Activated gamma-delta T cell treated with anti-CD3 and anti-CD28 coated beads, Interleukin-2, amount 50 U/mL, for 16 hours (primary cell): ENCODE results near the gene HSD11B2.

ENCODE experiments used
- DNase-seq: peaks from one replicate; pipeline ENCODE4 v3.0.0-alpha.2; 2020; ENCODE audit warnings: low read depth

Gene HSD11B2

GRCh38 chr16:67430977-67431774 is at the start of gene HSD11B2:
HSD11B2 (plus strand) TSS chr16:67431121; CDS start chr16:67431249, 128 bp downstream.
- no peak for DNase-seq

- DNase-seq = no peak
Observed at GRCh38 chr16:67383284-67383683, 47.6 kb upstream of the HSD11B2 start.

- DNase-seq = no peak
Observed at GRCh38 chr16:67384778-67385510, 46.0 kb upstream of the HSD11B2 start.

GRCh38 chr16:67386861-67387455 is 44.0 kb upstream of the HSD11B2 start:
- no peak for DNase-seq

- DNase-seq = no peak
Observed at GRCh38 chr16:67387479-67388079, 43.3 kb upstream of the HSD11B2 start.

- DNase-seq = no peak
Observed at GRCh38 chr16:67388191-67388590, 42.7 kb upstream of the HSD11B2 start.

- DNase-seq = no peak
Observed at GRCh38 chr16:67388591-67388990, 42.3 kb upstream of the HSD11B2 start.

GRCh38 chr16:67389911-67390815 is 40.8 kb upstream of the HSD11B2 start:
- no peak for DNase-seq

- no peak for DNase-seq
Observed at GRCh38 chr16:67390816-67391423, 40.0 kb upstream of the HSD11B2 start.

GRCh38 chr16:67391424-67392300 is 39.3 kb upstream of the HSD11B2 start:
- no peak for DNase-seq

GRCh38 chr16:67392301-67393059 is 38.4 kb upstream of the HSD11B2 start:
- DNase-seq = no peak

- DNase-seq = no peak
Observed at GRCh38 chr16:67393111-67393787, 37.7 kb upstream of the HSD11B2 start, which contains the start of gene TPPP3. TPPP3 (minus strand) TSS chr16:67393498; CDS start chr16:67391111, 2,387 bp downstream.

GRCh38 chr16:67393788-67394154 is 37.1 kb upstream of the HSD11B2 start:
- no peak for DNase-seq

GRCh38 chr16:67394155-67395104 is 36.5 kb upstream of the HSD11B2 start:
- DNase-seq = no peak

- no peak for DNase-seq
Observed at GRCh38 chr16:67395105-67395457, 35.8 kb upstream of the HSD11B2 start.

- DNase-seq = no peak
Observed at GRCh38 chr16:67395458-67396158, 35.3 kb upstream of the HSD11B2 start.
